DMS53 treated with DMSO at 0.1 percent for 48 hours (cell line): ENCODE data around the gene MED19.
A peak's percentile ranks its signal among the peaks of the same experiment; 100 is the strongest.
"Not testable (repeated sequence)": the region's sequence is repeated elsewhere in the genome, so short reads cannot be mapped to it uniquely, and the experiment has no call there.

Source experiments
- DNase-seq: peaks from one replicate; lab custom pipeline; 2025; ENCODE audit not compliant: unreplicated experiment; lab: John Stamatoyannopoulos, UW

MED19 gene

DNA sequence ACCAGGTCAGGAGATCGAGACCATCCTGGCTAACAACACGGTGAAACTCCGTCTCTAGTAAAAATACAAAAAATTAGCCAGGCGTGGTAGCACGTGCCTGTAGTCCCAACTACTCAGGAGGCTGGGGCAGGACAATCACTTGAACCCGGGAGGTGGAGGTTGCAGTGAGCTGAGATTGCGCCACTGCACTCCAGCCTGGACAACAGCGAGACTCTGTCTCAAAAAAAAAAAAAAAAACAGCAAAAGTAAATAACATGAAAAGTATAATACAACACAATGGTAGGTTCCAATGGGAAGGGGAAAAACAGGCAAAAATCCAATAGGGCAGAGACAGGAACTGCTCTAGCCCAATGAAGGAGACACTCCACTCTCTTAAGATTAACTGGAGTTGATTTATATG, 6.6 kb downstream of the MED19 start:
- DNase-seq = not testable (repeated sequence)

DNA sequence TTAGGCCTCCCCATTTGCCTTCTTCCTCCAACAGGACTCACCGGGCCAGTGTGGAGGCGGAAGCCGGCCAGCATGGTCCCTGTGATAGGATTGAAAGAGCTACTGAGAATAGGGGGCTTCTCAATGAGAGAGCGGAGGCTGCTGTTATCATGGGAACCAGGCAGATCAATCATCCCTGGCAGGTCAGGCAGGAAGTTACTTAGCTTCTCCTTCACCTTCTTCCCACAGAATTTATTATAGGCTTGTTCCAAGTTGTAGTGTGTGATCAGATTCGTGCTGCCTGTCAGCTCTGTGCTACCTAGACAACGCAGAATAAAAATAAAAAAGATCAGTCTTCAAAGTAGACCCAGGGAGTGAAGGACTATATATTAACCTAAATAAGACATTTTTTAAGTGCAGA, 7.1 kb downstream of the MED19 start:
- DNase-seq = no peak

DNA sequence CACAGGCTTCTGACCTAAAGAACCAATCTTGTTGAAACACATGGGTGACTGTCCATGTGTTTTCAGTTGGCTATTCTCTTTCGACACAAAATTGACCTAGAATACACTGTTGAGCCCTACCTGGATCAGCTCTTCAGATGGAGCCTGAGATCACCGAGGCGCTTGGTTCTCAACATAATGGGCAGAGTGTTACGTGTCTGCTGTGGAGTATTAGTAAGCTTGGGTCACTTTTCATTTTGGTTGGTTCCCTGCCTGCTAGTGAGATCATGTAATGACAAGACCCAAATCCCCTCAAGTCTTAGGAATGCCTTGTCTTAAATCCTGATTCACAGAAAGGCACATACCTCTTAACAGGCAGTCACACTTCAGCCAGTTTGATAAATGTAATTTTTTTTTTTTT, 8.7 kb downstream of the MED19 start:
- no peak for DNase-seq

DNA sequence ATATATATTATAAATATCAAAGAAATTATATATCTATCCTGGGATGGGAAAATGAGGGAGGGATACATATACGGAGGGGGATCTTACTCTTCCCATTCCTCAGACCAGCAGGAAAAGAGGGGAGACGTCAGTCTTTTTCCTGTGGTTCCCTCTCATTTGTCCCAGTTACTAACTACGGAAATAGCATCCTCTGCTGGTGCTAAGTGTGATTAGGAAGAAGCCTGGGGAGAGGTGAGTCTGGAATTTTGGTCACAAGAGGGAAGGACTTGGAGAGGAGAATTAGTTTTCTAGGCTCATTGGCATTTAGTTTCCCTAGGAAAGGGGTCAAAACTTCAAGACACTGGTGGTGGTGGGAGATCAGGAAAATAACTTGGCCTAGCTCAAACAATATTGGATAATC, 11.6 kb downstream of the MED19 start:
- no peak for DNase-seq

DNA sequence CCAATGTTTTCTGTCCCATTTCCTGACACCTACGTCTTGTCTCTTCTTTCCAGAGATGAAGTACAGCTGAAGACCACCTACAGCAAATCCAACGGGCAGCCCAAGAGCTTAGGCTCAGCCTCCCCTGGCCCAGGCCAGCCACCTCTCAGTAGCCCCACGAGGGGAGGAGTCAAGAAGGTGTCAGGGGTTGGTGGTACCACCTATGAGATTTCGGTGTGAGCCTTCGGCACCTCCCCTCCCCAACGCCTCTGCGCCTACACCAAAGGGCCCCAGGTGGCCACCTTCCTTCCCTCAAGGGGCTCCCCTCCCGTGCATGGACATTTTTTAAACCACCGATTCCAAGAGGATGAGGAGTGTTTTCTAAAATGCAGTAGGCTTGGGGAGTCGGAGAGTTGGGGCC, 12.2 kb downstream of the MED19 start:
- no peak for DNase-seq

DNA sequence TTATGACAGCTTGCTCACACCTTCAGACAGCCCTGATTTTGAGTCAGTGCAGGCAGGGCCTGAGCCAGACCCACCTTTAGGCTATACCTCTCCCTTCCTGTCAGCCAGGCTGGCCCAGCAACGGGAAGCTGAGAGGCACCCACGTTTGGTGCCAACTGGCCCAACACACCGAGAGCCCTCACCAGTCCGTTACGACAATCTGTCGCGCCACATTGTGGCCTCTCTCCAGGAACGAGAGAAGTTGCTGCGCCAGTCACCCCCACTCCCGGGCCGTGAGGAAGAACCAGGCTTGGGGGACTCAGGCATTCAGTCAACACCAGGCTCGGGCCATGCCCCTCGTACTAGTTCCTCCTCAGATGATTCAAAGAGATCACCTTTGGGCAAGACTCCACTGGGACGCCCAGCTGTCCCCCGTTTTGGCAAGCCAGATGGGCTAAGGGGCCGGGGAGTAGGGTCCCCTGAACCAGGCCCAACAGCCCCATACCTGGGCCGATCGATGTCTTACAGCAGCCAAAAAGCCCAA, 13.1 kb downstream of the MED19 start:
- DNase-seq = no peak

DNA sequence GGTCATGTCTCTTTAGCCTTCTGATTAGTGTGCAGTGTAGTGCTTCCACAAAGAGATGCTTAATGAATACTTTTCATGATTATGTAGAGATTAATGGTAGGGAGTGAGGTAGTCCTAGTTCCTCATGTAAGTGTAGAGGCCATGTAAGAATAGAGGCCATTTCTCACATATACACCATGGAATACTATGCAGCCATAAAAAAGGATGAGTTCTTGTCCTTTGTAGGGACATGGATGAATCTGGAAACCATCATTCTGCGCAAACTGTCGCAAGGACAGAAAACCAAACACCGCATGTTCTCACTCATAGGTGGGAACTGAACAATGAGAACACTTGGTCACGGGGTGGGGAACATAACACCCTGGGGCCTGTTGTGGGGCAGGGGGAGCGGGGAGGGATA, 21.5 kb downstream of the MED19 start:
- not testable (repeated sequence) for DNase-seq

DNA sequence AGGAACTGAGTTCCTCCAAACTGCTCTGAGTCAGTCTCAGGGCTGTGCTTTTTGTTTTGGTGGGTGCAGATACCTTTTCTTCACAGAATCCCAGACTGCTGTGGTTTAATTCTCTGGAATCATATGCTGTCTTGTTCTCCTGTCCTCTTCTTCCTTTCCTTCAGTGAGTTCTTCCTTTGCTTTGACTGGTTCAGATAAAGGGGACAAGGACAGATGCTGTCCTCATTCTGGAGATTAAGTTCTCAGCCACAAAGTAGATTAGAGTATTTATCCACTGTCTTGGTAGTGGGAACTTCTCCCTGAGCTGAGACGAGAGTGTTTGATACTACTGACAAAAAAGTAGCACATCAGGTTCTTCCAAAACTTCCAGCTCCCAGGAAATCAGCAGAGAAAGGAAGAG, 30.8 kb downstream of the MED19 start:
- DNase-seq = no peak

DNA sequence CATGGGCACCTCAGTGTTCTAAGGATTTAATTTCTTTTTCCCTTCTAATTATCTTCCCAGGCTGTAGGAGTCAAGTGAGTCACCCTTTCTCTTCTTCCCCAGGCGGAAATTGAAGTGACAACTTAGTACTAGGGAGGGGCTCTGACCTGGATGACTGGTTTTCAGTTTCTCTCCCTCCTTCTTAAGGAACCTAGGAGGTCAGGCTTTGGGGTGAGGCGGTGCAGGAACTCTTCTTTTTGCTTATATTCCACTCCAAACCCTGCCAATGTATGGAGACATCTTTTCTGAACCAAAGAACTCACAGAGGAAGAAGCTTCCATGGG, 31.5 kb downstream of the MED19 start:
- DNase-seq = no peak

DNA sequence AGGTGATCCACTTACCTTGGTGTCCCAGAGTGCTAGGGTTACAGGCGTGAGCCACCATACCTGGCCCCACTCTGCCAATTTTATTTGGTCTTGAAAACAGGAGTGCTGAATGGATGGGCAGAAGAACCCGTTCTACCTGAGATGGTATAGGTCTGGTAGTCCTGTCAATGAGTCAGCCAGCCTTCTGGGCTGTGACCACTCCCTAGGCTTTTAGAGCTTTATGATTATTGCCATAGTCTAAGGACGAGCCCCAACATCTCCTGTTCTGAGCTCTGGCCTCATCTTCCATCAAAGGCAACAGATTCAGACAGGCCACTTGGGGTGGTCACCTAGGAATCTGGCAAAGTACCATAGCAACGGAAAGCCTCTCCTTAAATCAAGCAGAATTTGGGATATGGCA, 32.6 kb downstream of the MED19 start:
- DNase-seq = no peak

DNA sequence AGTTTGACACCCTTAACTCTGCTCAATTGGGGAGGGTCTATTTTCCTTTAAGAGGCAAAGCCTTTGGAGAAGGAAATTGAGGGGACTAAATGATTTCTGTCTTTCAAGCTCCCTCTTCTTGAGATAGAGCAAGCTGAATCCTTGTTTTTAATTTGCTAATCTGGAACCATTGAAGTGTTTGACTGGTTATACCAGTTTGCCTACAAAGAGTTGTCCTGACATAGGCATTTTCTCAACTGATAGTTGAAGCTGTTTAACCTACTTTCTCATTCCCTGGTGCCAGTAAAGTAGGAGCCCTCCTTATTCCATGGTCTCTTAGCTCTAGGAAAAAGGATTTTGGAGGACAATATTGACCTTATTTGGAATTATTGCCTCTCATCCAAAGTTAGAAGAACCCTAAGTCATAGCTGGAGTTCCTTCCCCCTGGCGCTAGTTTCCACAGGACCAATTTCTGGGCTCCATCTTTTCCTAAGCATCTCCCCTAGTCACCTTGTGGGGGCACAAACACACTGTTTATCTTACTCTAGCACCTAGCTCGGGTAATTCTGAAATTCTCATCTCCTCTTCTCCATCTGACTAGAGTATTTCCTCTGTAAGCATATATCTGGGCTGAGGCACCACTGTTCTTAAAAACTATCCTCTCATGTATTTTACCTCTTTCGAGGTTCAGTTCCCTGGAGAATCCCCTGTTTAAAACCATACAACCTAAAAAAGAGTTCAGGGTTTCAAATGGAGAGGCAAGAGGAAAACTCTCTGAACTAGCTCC, 36.7 kb downstream of the MED19 start:
- no peak for DNase-seq

DNA sequence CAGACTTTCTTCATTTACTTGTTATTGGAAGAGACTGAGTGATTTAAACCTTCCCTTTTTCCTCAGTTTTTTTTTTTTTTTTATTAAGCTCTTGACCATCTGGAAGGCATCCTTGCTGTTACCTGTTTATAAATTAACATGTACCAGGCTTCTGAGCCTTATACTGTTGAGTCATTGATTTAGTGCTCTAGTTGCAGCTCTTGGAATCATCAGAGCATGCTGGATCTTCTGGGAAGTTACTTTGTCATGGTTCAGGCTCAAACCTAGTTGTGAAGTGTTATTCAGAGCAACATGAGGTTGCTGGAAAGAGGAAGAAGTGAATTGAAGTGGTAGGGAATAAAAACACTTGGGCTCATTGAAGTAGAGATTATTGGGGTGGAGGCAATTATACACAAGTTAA, 37.8 kb downstream of the MED19 start:
- no peak for DNase-seq

DNA sequence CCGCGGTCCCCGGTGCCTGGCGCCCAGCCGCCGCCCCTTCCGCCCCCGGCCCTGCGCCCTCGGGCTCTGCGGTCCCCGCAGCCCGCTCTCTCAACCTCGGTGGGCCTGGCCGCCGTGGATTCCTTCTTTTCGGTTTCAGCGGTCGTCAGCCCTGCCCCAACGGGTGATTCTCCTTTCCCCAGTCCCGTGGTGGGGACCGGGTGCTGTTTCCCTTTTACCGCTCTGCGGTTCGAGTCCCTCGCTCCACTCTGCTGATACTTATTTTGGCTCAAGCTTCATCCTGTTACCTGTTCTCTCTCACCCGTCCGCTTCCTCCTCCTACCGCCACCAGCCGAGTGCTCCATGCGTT, 43.6 kb downstream of the MED19 start:
- no peak for DNase-seq

DNA sequence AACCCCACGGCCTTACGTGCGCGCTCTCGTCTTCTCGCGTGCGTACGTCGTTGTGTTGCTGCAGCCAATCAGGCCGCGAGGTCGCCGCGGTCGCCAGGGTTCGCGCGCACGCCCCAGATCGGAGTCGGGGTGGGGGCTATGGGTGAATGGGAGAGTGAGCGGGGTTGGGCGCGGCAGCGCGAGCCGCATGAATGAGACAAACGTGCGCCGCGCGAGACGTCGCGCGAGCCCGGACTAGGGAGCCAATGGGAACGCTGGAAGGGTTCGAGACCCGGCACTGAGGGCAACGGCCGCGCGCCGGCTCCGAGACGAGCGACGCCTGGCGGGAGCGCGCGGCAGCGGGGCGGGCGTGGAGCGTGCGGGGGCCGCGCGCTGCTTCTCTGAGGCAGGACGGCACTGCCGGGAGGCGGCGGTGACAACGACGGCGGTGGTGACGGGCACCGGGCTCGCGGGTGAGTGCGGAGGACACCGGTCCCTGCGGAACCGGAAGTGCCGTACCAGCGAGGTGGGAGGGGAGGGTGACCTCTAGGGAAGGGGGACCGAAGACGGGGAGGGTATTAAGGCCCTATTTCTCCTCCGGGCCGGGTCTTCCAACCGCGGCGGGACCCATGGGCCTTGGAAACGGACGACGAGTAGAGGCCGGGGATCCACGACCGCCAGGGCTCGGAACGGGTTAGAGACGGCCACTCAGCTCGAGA, 44.1 kb downstream of the MED19 start, which contains the start of gene ZDHHC5:
Gene ZDHHC5, plus strand, starts transcription at position 379 of the 698 bp plus-strand sequence. CDS start 4,977 bp downstream, outside the sequence.
- peak; percentile 74 for DNase-seq

DNA sequence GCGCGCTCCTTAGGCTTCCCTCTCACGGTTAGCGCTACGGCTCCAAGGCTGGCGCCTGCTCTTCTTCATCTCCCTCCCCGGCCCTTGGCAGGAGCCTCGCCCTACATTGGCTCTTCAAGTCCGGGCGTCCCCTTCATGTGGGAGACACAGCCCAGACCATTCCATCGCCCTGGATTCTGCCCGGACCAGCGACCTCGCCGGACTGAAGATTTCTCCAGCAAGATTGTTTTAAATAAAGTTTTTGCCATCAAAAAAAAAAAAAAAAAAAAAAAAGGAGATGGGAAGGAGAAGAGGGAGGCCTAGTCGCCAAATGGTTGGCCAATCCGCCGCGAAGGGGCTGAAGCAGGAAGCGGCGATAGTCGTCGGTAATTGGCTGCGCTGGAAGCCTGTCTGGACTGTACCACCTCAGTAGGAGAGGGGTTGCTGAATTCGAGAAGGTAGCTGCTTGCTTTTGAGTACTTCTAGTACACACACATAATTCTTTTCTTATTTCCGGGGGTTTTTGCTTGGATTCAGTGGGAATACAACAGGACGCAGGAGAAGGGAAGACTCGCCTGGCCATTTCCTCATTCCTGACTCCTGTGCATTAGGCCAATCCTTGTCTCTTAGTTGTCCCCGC, 44.8 kb downstream of the MED19 start:
- DNase-seq = peak; percentile 67

DNA sequence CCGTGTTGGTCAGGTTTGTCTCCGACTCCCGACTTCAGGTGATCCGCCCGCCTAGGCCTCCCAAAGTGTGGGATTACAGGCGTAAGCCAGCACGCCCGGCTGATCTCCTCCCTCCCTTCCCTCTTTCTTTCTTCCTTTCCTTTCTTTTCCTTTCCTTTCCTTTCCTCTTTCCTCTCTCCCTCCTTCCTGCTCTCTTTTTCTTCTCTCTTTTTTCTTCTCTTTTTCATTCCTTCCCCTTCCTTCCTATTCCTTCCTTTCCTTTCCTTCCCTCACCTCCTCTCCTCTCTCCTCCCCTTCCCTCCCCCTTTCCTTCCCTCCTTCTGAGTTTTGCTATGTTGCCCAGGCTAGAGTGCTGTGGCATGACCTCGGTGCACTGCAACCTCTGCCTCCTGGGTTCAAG, 48.0 kb downstream of the MED19 start:
- DNase-seq = no peak

DNA sequence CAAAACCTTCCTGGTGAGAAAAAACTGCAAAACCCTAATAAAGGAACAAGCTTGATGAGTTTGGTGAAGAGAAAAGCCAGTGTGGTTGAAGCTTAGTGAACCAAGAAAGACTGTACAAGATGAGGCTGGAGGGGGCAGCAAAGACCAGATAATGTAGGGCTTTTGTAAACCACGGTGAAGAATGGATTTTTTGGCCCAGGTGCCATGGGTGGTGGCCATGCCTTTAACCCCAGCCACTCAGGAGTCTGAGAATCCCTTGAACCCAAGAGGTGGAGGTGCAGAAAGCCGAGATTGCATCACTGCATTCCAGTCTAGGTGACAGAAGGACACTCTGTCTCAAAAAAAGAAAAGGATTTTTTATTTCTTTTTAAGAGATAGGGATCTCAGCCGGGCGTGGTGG, 49.1 kb downstream of the MED19 start:
- no peak for DNase-seq

DNA sequence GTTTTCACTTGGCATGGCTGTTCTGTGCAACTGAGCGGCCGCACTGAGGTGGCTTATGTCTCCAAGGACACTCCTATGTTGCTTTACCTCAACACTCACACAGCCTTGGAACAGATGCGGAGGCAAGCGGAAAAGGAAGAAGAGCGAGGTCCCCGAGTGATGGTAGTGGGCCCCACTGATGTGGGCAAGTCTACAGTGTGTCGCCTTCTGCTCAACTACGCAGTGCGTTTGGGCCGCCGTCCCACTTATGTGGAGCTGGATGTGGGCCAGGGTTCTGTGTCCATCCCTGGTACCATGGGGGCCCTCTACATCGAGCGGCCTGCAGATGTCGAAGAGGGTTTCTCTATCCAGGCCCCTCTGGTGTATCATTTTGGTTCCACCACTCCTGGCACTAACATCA, 52.3 kb downstream of the MED19 start:
- no peak for DNase-seq

DNA sequence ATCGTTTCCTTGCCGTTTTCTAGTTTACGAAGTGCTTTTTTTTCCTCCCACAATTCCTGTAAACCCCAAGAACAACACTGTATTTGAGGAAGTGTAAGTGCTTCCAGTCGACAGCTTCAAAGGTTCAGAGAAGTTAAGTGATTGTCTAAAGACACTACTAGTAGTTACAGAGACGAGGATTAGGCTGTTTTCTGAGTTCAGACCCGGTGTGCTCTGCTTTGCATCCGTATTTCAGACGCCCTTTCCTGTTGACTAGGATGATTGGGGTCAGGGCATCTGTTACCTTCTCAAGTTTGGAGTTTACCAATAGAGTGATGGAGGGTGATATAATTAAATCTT, 54.0 kb downstream of the MED19 start:
- DNase-seq = no peak

DNA sequence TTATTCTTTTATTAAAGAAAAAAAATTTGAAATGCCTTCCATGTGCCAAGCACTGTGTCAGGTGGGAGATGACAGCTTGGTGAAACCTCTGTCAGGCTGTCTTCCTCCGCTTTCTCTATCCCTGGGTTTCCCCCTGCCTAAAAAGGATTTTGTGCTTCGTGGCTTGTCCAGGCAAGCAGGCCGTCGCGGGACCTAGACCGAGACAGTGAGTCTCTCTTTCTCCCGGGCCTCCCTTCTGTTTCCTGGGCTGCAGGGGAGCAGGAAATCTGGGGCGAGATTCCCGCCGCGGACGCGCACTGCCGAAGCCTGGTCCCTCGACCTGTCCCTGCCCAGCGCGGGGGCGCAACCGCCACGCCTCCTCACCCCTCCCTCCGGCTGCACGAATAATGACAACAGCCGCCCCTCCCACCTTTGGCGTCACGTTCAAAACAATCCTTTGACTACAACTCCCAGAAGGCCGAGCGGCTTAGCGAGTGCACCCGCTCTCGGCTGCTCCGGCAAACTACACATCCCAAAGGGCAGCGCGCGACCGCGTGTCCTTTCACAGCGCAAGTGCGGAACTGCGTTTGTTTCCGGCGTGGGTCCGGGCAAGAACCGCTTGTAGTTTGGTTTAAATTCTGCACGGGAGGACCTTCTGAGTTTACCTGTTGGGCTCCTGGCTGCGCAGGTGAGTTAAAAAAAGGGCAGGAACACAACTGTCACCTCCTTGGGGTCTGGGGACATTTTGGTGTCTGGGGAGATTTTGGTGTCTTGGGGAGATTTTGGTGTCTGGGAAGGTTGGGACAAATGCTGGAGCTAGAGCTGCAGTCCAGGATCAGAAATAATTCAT, 54.6 kb downstream of the MED19 start, which contains the start of gene CLP1:
Gene CLP1, plus strand, starts transcription at position 569 of the 829 bp plus-strand sequence. CDS start 1,715 bp downstream, outside the sequence.
- peak; percentile 72 for DNase-seq

DNA sequence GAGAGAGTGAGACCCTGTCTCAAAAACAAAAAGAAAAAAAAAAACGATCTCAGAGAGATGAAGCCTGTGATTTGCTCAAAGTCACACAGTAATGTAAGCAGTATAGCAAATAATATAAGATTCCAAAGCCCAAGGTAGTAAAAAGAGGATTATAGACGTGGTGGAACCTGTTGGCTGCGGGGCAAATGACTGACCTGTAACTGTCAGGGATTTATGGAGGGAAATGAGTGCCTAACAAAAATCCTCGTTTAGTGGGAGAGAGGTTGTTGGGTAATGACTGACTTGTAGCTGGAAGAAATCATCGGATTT, 55.2 kb downstream of the MED19 start:
- DNase-seq = no peak
